ENCODE results near the gene RBMS1.
A peak's percentile ranks its signal among the peaks of the same experiment; 100 is the strongest.
"Not testable (repeated sequence)": the region's sequence is repeated elsewhere in the genome, so short reads cannot be mapped to it uniquely, and the experiment has no call there.

RBMS1 gene

GRCh38 chr2:160380000-160380570 is 113.5 kb downstream of the RBMS1 start:
- DNase-seq: no peak

- DNase-seq: no peak
Measured at GRCh38 chr2:160379399-160379798, 114.2 kb downstream of the RBMS1 start.

- no peak for DNase-seq
Measured at GRCh38 chr2:160377204-160377995, 116.2 kb downstream of the RBMS1 start.

- DNase-seq: no peak
Measured at GRCh38 chr2:160376576-160376975, 117.0 kb downstream of the RBMS1 start.

GRCh38 chr2:160375802-160376469 is 117.7 kb downstream of the RBMS1 start:
- DNase-seq: no peak

- DNase-seq: no peak
Measured at GRCh38 chr2:160375037-160375436, 118.6 kb downstream of the RBMS1 start.

- no peak for DNase-seq
Measured at GRCh38 chr2:160373666-160374065, 119.9 kb downstream of the RBMS1 start.

- no peak for DNase-seq
Measured at GRCh38 chr2:160373263-160373662, 120.3 kb downstream of the RBMS1 start.

- DNase-seq: no peak
Measured at GRCh38 chr2:160372585-160372984, 121.0 kb downstream of the RBMS1 start.

- no peak for DNase-seq
Measured at GRCh38 chr2:160372010-160372356, 121.6 kb downstream of the RBMS1 start.

GRCh38 chr2:160371251-160372009 is 122.2 kb downstream of the RBMS1 start:
- DNase-seq: no peak

GRCh38 chr2:160368988-160369930 is 124.3 kb downstream of the RBMS1 start:
- peak; percentile 20 for DNase-seq

GRCh38 chr2:160367887-160368286 is 125.7 kb downstream of the RBMS1 start:
- DNase-seq: no peak

- not testable (repeated sequence) for DNase-seq
Measured at GRCh38 chr2:160367139-160367538, 126.5 kb downstream of the RBMS1 start.

- no peak for DNase-seq
Measured at GRCh38 chr2:160366474-160366873, 127.1 kb downstream of the RBMS1 start.

GRCh38 chr2:160365716-160366367 is 127.8 kb downstream of the RBMS1 start:
- no peak for DNase-seq

GRCh38 chr2:160364364-160364763 is 129.2 kb downstream of the RBMS1 start:
- DNase-seq: no peak

- DNase-seq: no peak
Measured at GRCh38 chr2:160363961-160364360, 129.6 kb downstream of the RBMS1 start.

- no peak for DNase-seq
Measured at GRCh38 chr2:160363055-160363454, 130.6 kb downstream of the RBMS1 start.

- DNase-seq: no peak
Measured at GRCh38 chr2:160362541-160362940, 131.1 kb downstream of the RBMS1 start.

GRCh38 chr2:160362018-160362417 is 131.6 kb downstream of the RBMS1 start:
- no peak for DNase-seq
